ENCODE results near the gene MAST2.

MAST2 gene

DNA sequence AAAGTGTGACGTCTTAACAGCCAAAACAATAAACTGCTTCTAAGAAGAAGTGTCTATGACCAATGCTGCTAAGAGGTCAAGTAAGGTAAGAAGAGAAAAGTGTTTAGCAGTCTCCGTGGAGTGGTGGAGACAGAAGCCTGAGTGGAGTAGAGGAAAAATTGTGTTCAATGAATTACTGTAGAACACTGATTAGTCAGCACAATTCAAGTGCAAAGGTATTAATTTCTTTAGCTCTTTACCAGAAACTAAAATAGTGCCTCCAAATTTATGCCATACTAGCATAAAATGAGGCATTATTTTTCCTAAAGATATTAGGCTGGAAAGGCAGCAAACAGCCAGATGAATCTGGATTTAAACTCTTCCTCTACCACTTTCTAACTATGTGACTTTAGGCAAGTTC lies 272.9 kb downstream of the MAST2 start:
- DNase-seq, result no peak

DNA sequence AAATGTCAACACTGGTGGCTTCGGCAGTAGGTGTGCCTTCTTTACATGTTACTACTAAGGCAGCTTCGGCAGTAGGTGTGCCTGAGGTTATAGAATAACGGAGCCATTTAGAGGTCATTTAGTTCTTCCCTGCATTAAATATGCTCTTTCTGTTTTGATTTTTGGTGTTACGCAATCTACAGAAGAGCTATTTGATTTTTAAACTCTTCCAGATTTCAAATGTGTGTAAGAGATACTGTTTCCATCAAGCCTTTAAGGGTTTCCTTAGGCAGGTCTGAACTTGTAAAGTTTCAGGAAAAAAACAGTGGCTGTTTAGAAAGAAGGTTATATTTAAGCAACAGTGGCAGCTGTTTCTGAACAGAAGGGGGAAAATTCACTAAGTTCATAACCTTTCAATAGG lies 274.2 kb downstream of the MAST2 start:
- no peak for DNase-seq

DNA sequence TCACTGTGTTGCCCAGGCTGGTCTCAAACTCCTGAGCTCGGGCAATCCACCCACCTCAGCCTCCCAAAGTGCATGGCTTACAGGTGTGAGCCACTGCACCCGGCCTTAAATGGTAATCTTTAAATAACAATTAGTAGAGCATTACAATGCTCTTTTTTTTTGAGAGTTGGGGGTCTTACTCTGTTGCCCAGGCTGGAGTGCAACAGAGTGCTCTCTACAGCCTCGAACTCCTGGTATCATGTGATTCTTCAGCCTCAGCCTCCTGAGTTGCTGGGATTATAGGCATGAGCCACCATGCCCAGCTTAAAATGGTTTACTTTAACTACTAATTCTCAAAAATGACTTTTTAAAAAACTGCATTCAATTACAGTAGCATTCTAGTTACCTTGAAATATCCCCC lies 276.8 kb downstream of the MAST2 start:
- DNase-seq, result no peak

DNA sequence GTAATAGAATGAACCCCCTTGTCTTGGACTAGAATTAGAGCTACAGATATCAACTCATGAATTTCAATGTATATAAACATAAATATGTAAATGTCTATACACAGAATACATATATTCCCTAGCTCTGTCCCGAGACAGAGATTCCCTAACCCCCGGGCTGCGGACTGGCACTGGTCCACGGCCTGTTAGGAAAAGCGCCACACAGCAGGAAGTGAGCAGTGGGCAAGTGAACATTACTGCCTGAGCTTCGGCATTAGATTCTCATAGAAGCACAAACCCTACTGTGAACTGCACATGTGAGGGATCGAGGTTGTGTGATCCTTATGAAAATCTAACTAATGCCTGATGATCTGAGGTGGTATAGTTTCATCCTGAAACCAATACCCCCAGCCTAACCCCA lies 277.8 kb downstream of the MAST2 start:
- DNase-seq, result no peak

DNA sequence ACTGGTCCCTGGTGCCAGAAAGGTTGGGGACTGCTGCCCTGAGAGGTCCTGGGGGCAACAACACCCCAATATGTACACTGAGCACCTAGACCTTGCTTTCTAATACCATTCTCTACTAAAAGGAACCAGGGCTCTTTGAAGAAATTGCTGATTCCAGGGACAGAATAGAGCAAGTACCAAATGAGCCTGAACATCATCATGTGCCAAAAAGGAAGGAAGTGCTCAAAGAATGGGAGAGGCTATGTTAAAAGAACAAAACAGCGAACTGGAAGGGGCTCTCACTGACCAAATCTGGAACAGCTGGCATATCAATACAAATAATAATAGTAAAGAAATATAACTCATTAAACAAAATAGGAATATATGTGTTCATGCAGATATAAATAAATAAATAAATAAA lies 278.2 kb downstream of the MAST2 start:
- no peak for DNase-seq

DNA sequence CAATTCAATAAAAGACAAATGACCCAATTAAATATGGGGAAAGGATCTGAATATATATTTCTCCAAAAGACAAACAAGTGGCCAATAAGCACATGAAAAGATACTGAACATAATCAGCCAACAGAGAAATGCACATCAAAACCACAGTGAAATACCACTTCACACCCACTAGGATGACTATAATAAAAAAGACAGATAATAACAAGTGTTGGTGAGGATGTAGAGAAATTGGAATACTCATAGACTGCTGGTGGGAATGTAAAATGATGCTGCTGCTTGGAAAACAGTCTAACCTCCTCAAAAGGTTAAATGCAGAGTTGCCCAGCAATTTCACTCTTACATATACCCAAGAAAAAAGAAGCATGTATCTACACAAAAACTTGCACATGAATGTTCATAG lies 280.2 kb downstream of the MAST2 start:
- DNase-seq, result no peak

DNA sequence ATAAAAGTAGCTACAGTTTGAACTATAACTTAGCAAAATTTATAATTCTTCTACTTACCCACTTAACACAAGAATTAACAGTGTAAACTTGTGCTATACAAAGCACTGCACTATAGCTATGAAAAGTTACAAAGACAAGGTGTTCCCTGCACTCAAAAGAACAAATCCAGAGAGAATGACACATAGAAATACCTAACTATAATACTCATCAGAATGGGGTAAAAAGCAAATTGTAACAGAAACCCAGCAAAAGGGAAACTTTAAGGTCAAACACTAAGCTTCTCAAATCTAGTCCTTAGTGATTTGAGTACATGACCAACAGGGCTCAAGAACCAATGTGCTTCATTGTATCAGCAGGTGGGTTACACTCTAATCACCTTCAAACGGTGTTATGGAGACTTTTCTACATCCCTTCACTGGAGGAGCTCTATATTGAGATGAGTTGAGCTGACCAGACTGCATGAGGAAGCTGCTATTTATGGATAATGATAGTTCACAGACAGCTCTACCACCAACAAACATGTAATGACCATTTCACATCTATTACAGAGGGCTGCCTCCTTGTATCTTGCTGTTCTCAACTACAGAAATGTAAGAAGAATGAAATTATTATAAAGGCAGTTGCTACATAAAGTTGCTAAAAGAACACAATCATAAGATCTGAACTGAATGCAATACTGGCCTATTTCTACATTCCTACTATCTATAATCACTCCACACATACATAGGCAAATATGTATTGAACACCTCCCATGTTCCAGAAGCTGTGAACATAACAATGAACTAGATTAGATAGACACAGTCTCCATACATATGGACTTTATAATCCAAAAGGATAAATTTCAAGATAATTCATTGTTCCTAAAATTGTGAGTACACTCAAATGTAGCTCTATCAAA lies 281.4 kb downstream of the MAST2 start:
- DNase-seq, result no peak
